H1 (cell line): ENCODE data around the gene TEKT3. TPM values are rescaled to one million over a fixed set of nuclear protein-coding genes. Genes with fewer than 3 reads are reported as not detected.

Source experiments
- CTCF ChIA-PET: fragments of 300-600 bp; sonication (Branson Sonifier 250); formaldehyde crosslinking; loops from one replicate; lab custom pipeline; 2021; ENCODE audit not compliant: partially characterized antibody; lab: Charles Lee
- POLR2A ChIA-PET: fragments of 300-600 bp; sonication (Branson Sonifier 250); formaldehyde crosslinking; loops from one replicate; lab custom pipeline; 2021; ENCODE audit warnings: inconsistent platforms; ENCODE audit not compliant: partially characterized antibody; lab: Charles Lee
- DNase-seq, 2 experiments: peaks; one replicate each; pipeline versions ENCODE4 v3.0.0 to v3.0.0-alpha.2; 2010 to 2022; ENCODE audit warnings: low spot score in 2 of 2, low read depth in 1 of 2, mixed read lengths in 1 of 2
- FAIRE-seq: peaks from 2 replicates; lab custom pipeline; 2011; peaks lifted over from hg19 to GRCh38; lab: Jason Lieb, UNC
- H2AFZ ChIP-seq: 2 replicates; pipeline ENCODE4 v1.8.1; 2012; ENCODE audit warnings: low read length, inconsistent platforms
- H2AK5ac ChIP-seq: 2 replicates; pipeline ENCODE4 v1.6.1; 2013; ENCODE audit warnings: low read depth, low read length
- H2BK120ac ChIP-seq: replicated peaks from 2 replicates; pipeline ENCODE3; 2013; ENCODE audit warnings: low read depth, low read length, inconsistent platforms
- H2BK12ac ChIP-seq: 2 replicates; pipeline ENCODE4 v1.6.1; 2013; ENCODE audit warnings: low read depth, low read length
- H2BK15ac ChIP-seq: 2 replicates; pipeline ENCODE4 v1.6.1; 2013; ENCODE audit warnings: low read length
- H2BK20ac ChIP-seq: 2 replicates; pipeline ENCODE4 v1.6.1; 2013; ENCODE audit warnings: low read length
- H2BK5ac ChIP-seq: 2 replicates; pipeline ENCODE4 v1.6.1; 2013; ENCODE audit warnings: low read depth, low read length
- H3K14ac ChIP-seq: 2 replicates; pipeline ENCODE4 v1.6.1; 2013; ENCODE audit warnings: inconsistent platforms; ENCODE audit not compliant: insufficient read length
- H3K18ac ChIP-seq: 2 replicates; pipeline ENCODE4 v1.6.1; 2013; ENCODE audit warnings: low read length; ENCODE audit errors: extremely low read depth
- H3K23ac ChIP-seq: 2 replicates; pipeline ENCODE4 v1.6.1; 2013; ENCODE audit warnings: inconsistent platforms; ENCODE audit not compliant: insufficient read length
- H3K23me2 ChIP-seq: 2 replicates; pipeline ENCODE4 v1.6.1; 2013; ENCODE audit warnings: low read depth, low read length
- H3K27ac ChIP-seq: 2 replicates; pipeline ENCODE4 v1.6.1; 2011; ENCODE audit warnings: low read depth, low read length, inconsistent platforms
- H3K27me3 ChIP-seq, 4 experiments: replicated peaks in 1 of 4; 1 replicate in 1 of 4; 2 replicates in 3 of 4; pipeline versions ENCODE4 v1.6.1 to v1.8.1; 2011 to 2013; ENCODE audit warnings: low read length in 3 of 4, mild to moderate bottlenecking in 3 of 4, inconsistent platforms in 2 of 4, mixed read lengths in 2 of 4, moderate library complexity in 1 of 4; ENCODE audit not compliant: control insufficient read depth in 3 of 4, insufficient read depth in 3 of 4; ENCODE audit errors: extremely low read depth in 1 of 4
- H3K36me3 ChIP-seq, 4 experiments: 2 replicates each; pipeline versions ENCODE4 v1.6.1 to v1.8.1; 2011 to 2013; ENCODE audit warnings: mild to moderate bottlenecking in 4 of 4, low read length in 3 of 4, moderate library complexity in 2 of 4, control low read depth in 1 of 4, inconsistent platforms in 1 of 4; ENCODE audit not compliant: insufficient read depth in 4 of 4, control insufficient read depth in 2 of 4
- H3K4ac ChIP-seq: replicated peaks from 2 replicates; pipeline ENCODE3; 2013; ENCODE audit warnings: low read length, low read depth, mixed read lengths, inconsistent platforms; ENCODE audit not compliant: insufficient read length
- H3K4me1 ChIP-seq, 4 experiments: replicated peaks in 1 of 4; 1 replicate in 1 of 4; 2 replicates in 3 of 4; pipeline versions ENCODE4 v1.6.1 to v1.8.1; 2011 to 2013; ENCODE audit warnings: low read length in 3 of 4, inconsistent platforms in 2 of 4, mixed read lengths in 1 of 4; ENCODE audit not compliant: insufficient read depth in 4 of 4, control insufficient read depth in 3 of 4
- H3K4me2 ChIP-seq, 2 experiments: 2 replicates each; pipeline versions ENCODE4 v1.6.1 to v1.8.1; 2011 to 2013; ENCODE audit warnings: low read depth in 2 of 2, low read length in 2 of 2, control low read depth in 1 of 2, inconsistent platforms in 1 of 2, mild to moderate bottlenecking in 1 of 2; ENCODE audit not compliant: insufficient read depth in 1 of 2
- H3K4me3 ChIP-seq, 4 experiments: fragments of 200-600, 300-600 bp in 1 of 4; sonication (generic), shearing (Covaris generic), sonication (Bioruptor Twin) in 1 of 4; 2 replicates each; pipeline versions ENCODE4 v1.5.1 to v1.8.1; 2011 to 2016; ENCODE audit warnings: low read length in 4 of 4, low read depth in 3 of 4, control low read depth in 2 of 4, inconsistent platforms in 2 of 4, mild to moderate bottlenecking in 2 of 4, mixed read lengths in 1 of 4, moderate library complexity in 1 of 4; ENCODE audit not compliant: insufficient read depth in 2 of 4; ENCODE audit errors: extremely low read depth in 1 of 4
- H3K56ac ChIP-seq: replicated peaks from 2 replicates; pipeline ENCODE3; 2013; ENCODE audit warnings: low read depth, mild to moderate bottlenecking, mixed read lengths, low read length, inconsistent platforms; ENCODE audit not compliant: insufficient read length
- H3K79me1 ChIP-seq: 2 replicates; pipeline ENCODE4 v1.6.1; 2013; ENCODE audit warnings: low read depth, low read length, control low read depth
- H3K79me2 ChIP-seq, 2 experiments: 2 replicates each; pipeline versions ENCODE4 v1.6.1 to v1.8.1; 2012 to 2013; ENCODE audit warnings: low read length in 2 of 2, mild to moderate bottlenecking in 2 of 2, inconsistent platforms in 1 of 2; ENCODE audit not compliant: insufficient read depth in 2 of 2, control insufficient read depth in 1 of 2
- H3K9ac ChIP-seq, 4 experiments: replicated peaks in 1 of 4; 1 replicate in 1 of 4; 2 replicates in 3 of 4; pipeline versions ENCODE4 v1.6.1 to v1.8.1; 2011 to 2013; ENCODE audit warnings: low read depth in 3 of 4, low read length in 3 of 4, control low read depth in 2 of 4, mild to moderate bottlenecking in 2 of 4, moderate library complexity in 2 of 4, inconsistent platforms in 1 of 4; ENCODE audit errors: extremely low read depth in 1 of 4
- H3K9me3 ChIP-seq, 2 experiments: 2 replicates each; pipeline versions ENCODE4 v1.6.1 to v1.8.1; 2012 to 2013; ENCODE audit warnings: mild to moderate bottlenecking in 2 of 2, moderate library complexity in 2 of 2, control low read depth in 1 of 2, inconsistent platforms in 1 of 2, low read depth in 1 of 2, low read length in 1 of 2, mixed read lengths in 1 of 2; ENCODE audit not compliant: insufficient read depth in 2 of 2
- H4K20me1 ChIP-seq, 2 experiments: replicated peaks in 1 of 2; 2 replicates each; pipeline versions ENCODE3 to v1.8.1; 2011 to 2013; ENCODE audit warnings: inconsistent platforms in 2 of 2, low read length in 2 of 2, mild to moderate bottlenecking in 1 of 2; ENCODE audit not compliant: insufficient read depth in 2 of 2, control insufficient read depth in 1 of 2
- H4K5ac ChIP-seq: 2 replicates; pipeline ENCODE4 v1.6.1; 2013; ENCODE audit warnings: low read length, low read depth, mixed read lengths, inconsistent platforms; ENCODE audit not compliant: insufficient read length
- H4K8ac ChIP-seq: 2 replicates; pipeline ENCODE4 v1.8.0; 2013; ENCODE audit warnings: mild to moderate bottlenecking, moderate library complexity, low read length, inconsistent platforms; ENCODE audit not compliant: insufficient read depth; ENCODE audit errors: extremely low read depth
- H4K91ac ChIP-seq: replicated peaks from 2 replicates; pipeline ENCODE3; 2013; ENCODE audit warnings: low read length, mixed read lengths, inconsistent platforms; ENCODE audit not compliant: insufficient read length
- ATF3 ChIP-seq: IDR thresholded peaks from 2 replicates; pipeline ENCODE4 v1.6.1; 2011; ENCODE audit warnings: low read depth, mild to moderate bottlenecking, low read length; ENCODE audit not compliant: insufficient read depth
- CBX8 ChIP-seq: fragments of 300-800, 300-1000 bp; sonication (generic); IDR thresholded peaks from 2 replicates; pipeline ENCODE4 v1.7.1; 2016; ENCODE audit warnings: low read depth, low read length, borderline replicate concordance
- EGR1 ChIP-seq: IDR thresholded peaks from 2 replicates; pipeline ENCODE4 v1.6.1; 2011; ENCODE audit warnings: low read depth, low read length, borderline replicate concordance
- EZH2 ChIP-seq: fragments of 200-600 bp; sonication (generic); IDR thresholded peaks from 2 replicates; pipeline ENCODE4 v1.7.1; 2012; ENCODE audit warnings: low read depth, mild to moderate bottlenecking, moderate library complexity, low read length, inconsistent platforms; ENCODE audit not compliant: severe bottlenecking
- JUN ChIP-seq: IDR thresholded peaks from 2 replicates; pipeline ENCODE4 v1.6.1; 2011; ENCODE audit warnings: low read depth, mild to moderate bottlenecking, improper control_type of control experiment, low read length
- JUND ChIP-seq: IDR thresholded peaks from 2 replicates; pipeline ENCODE4 v1.6.1; 2011; ENCODE audit warnings: mild to moderate bottlenecking, improper control_type of control experiment, low read length
- KDM5A ChIP-seq: fragments of 200-600 bp; IDR thresholded peaks from 2 replicates; pipeline ENCODE4 v1.7.1; 2012; ENCODE audit warnings: mild to moderate bottlenecking, low read length, inconsistent platforms, mixed read lengths
- POLR2AphosphoS5 ChIP-seq: IDR thresholded peaks from 2 replicates; pipeline ENCODE4 v1.6.1; 2011; ENCODE audit warnings: low read depth, low read length
- RNF2 ChIP-seq: fragments of 200-900, 300-1000 bp; sonication (generic); IDR thresholded peaks from 2 replicates; pipeline ENCODE4 v1.7.1; 2016; ENCODE audit warnings: borderline replicate concordance, low read depth, mild to moderate bottlenecking, antibody characterized with exemption, low read length; ENCODE audit not compliant: poor library complexity, severe bottlenecking; ENCODE audit errors: missing control alignments
- SIX5 ChIP-seq: IDR thresholded peaks from 2 replicates; pipeline ENCODE4 v1.6.1; 2011; ENCODE audit warnings: mild to moderate bottlenecking, low read depth, low read length
- SP4 ChIP-seq: IDR thresholded peaks from 2 replicates; pipeline ENCODE4 v1.6.1; 2012; ENCODE audit warnings: low read length, inconsistent platforms
- TAF1 ChIP-seq: IDR thresholded peaks from 2 replicates; pipeline ENCODE4 v1.6.1; 2011; ENCODE audit warnings: mild to moderate bottlenecking, low read depth, low read length
- TCF12 ChIP-seq: IDR thresholded peaks from 2 replicates; pipeline ENCODE4 v1.6.1; 2011; ENCODE audit warnings: low read depth, mild to moderate bottlenecking, low read length
- WGBS, 2 experiments: shearing (Covaris generic) in 1 of 2; methylation state at CpG; one replicate each; pipeline versions ENCODE4 v1.1.6 to v1.1.7; 2013 to 2015; ENCODE audit warnings: low lambda C conversion rate in 2 of 2, mixed read lengths in 2 of 2, inconsistent platforms in 1 of 2, low coverage in 1 of 2, missing lambda C conversion rate in 1 of 2; ENCODE audit not compliant: insufficient replicate concordance in 2 of 2, insufficient coverage in 1 of 2, insufficient read length in 1 of 2; ENCODE audit errors: extremely low coverage in 1 of 2, missing lambda C conversion rate in 1 of 2; 5-methylcytosine and 5-hydroxymethylcytosine counted together
- polyA plus RNA-seq, 7 experiments: library from polyadenylated mRNA; depleted of rRNA in 3 of 7; stranded (reverse) in 5 of 7; unstranded in 2 of 7; fragments of >200 nt in 5 of 7; fragments of 200-250 nt in 2 of 7; gene quantifications; 1 replicate in 5 of 7; 2 replicates in 1 of 7; 4 replicates in 1 of 7; pipeline versions ENCODE4 v1.2.1 to v1.2.3, GENCODE V29; 2011 to 2013; ENCODE audit warnings: missing spikeins in 2 of 7, mixed read lengths in 2 of 7
- total RNA-seq: library from RNA; stranded (reverse); fragmentation: NEBNext Ultra II Directional; extraction: Animal tissue kit (Norgen Biotek cat#: 25700); gene quantifications from 2 replicates; pipeline ENCODE4 v1.2.1, GENCODE V29; 2021

The TEKT3 gene
- total and polyA plus RNA-seq, 2 of the 8 experiments (the other 6 are each of a cell fraction or from before 2014, with no cell fraction given), result 2.2 to 2.9 TPM

GRCh38 chr17:15343749-15344148 is 2.4 kb upstream of the TEKT3 start:
- Histone ChIP-seq H3K23me2 (peaks cover 9% of the 10 kb centered on the region; the same call in 1 of the 2 replicates), H3K36me3 (no peaks in the 10 kb centered on the region), H3K4me2 (no peak overlapping the region), H3K27ac (no peak overlapping the region), H3K56ac (no peak overlapping the region), H2BK5ac (no peak overlapping the region), H3K9me3 (no peaks in the 10 kb centered on the region), H2BK15ac (no peak overlapping the region), H3K4me1 (peaks cover 0 to 3% (median 1%) of the 10 kb centered on the region in 4 experiments; a peak in 4 of 7 replicates), H4K5ac (no peak overlapping the region), H3K79me2 (no peaks in the 10 kb centered on the region), H3K4ac (no peak overlapping the region), H3K14ac (no peak overlapping the region), H3K18ac (no peak overlapping the region), H4K20me1 (no peaks in the 10 kb centered on the region), H3K9ac (no peak overlapping the region), H2AFZ (no peak overlapping the region), H3K27me3 (peaks cover 0 to 5% (median 2%) of the 10 kb centered on the region in 4 experiments; a peak in 1 of 7 replicates), H3K79me1 (no peaks in the 10 kb centered on the region), H2BK20ac (no peak overlapping the region), H4K8ac (no peak overlapping the region; the same call in 1 of the 2 replicates), H3K4me3 (no peak overlapping the region), H4K91ac (no peak overlapping the region), H2BK120ac (no peak overlapping the region), H2AK5ac (no peak overlapping the region), H2BK12ac (no peak overlapping the region), H3K23ac (no peak overlapping the region)
- CTCF ChIA-PET, result interaction anchor here (0.5 to 1.5 kb wide), 4 partner anchors 8 to 86 kb away, joined by 3 read pairs; no protein-coding TSS in a partner anchor
- TF ChIP-seq TAF1, result no peak
- no peak for TF ChIP-seq CBX8
- TF ChIP-seq JUND, result no peak
- TF ChIP-seq SIX5, result no peak
- no peak for TF ChIP-seq POLR2AphosphoS5
- no peak for TF ChIP-seq SP4
- no peak for TF ChIP-seq EZH2
- no peak for TF ChIP-seq KDM5A
- TF ChIP-seq JUN, result no peak
- TF ChIP-seq RNF2, result no peak
- TF ChIP-seq EGR1, result no peak
- TF ChIP-seq ATF3, result no peak
- no peak for TF ChIP-seq TCF12
- DNase-seq, result no peak
- POLR2A ChIA-PET, result interaction anchor here (0.8 kb wide), 1 partner anchor 17 kb away, joined by 3 read pairs; no protein-coding TSS in a partner anchor
- FAIRE-seq, result no peak
- WGBS, 2 experiments, result 69% methylated on average over 4 of the region's 4 CpGs; no CpG with 5 or more reads in 1 of the 2 experiments
